Muscle layer of duodenum (tissue), 2 donors: ENCODE measurements around the gene TBCK.

Source experiments
- H3K27ac ChIP-seq: one replicate; pipeline ENCODE4 v1.7.0; 2013; ENCODE audit warnings: mild to moderate bottlenecking, low read length
- H3K27me3 ChIP-seq: one replicate; pipeline ENCODE4 v1.7.0; 2013; ENCODE audit warnings: low read depth, mild to moderate bottlenecking, control low read depth, low read length
- H3K36me3 ChIP-seq, 2 donors: one replicate each; pipeline ENCODE4 v1.7.0; 2013; ENCODE audit warnings: low read length in 2 of 2, control low read depth in 1 of 2, mild to moderate bottlenecking in 1 of 2; ENCODE audit not compliant: insufficient read depth in 2 of 2, control insufficient read depth in 1 of 2
- H3K4me1 ChIP-seq, 2 donors: one replicate each; pipeline ENCODE4 v1.7.0; 2013; ENCODE audit warnings: low read length in 2 of 2, mild to moderate bottlenecking in 2 of 2, control low read depth in 1 of 2, moderate library complexity in 1 of 2; ENCODE audit not compliant: insufficient read depth in 2 of 2, control insufficient read depth in 1 of 2
- H3K4me3 ChIP-seq, 2 donors: one replicate each; pipeline ENCODE4 v1.7.0; 2013; ENCODE audit warnings: low read length in 2 of 2, low read depth in 1 of 2, mild to moderate bottlenecking in 1 of 2
- H3K9me3 ChIP-seq, 2 donors: one replicate each; pipeline ENCODE4 v1.7.0; 2013; ENCODE audit warnings: low read length in 2 of 2, control low read depth in 1 of 2, mild to moderate bottlenecking in 1 of 2; ENCODE audit not compliant: control insufficient read depth in 1 of 2
- donor health status: healthy.

The TBCK gene

DNA sequence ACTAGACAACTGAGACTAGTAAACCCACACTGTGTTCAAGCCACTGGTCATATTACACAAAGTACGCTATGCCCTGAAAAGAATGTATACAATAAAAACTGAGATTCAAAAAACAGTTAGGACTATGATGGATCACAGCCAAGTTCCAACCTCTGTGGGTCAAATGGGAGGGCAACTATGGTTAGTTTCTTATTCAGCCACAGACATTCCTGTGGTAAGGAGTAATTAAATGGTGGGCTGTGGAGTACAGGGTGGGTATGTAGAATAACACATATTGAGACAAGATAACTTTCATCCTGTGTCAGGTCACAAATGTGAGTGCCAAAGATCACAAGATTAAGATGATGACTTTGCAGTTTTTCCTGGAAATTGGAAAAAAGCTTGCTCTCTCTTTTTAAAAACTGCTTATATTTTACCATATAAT is 253.5 kb downstream of the TBCK start:
- Histone ChIP-seq H3K4me3 (no peak overlapping the region), H3K27me3 (no peaks in the 10 kb centered on the region), H3K36me3 (no peaks in the 10 kb centered on the region), H3K9me3 (no peaks in the 10 kb centered on the region), H3K27ac (no peak overlapping the region), H3K4me1 (no peaks in the 10 kb centered on the region)

DNA sequence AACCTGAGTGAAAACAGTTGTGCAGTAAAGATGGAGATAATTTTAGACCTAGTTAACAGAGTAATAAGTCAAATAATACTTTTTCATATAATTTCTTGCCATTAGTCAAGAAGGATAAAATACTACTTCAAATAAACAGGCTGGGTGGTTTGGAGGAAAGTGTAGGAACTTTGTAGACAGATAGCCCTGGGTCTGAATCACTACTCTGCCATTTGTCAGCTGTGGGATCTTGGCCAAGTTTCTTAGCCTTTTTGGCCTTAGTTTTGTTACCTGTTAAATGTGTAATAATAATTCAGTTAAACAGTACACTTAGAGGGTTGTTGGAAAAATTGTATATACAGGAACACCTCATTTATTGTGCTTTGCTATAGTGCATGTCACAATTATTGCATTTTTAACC is 257.1 kb downstream of the TBCK start:
- no peak overlapping the region for H3K27ac ChIP-seq
- H3K4me1 ChIP-seq: no peaks in the 10 kb centered on the region
- H3K36me3 ChIP-seq: no peaks in the 10 kb centered on the region
- H3K27me3 ChIP-seq: no peaks in the 10 kb centered on the region
- H3K4me3 ChIP-seq: no peak overlapping the region
- H3K9me3 ChIP-seq: no peaks in the 10 kb centered on the region

DNA sequence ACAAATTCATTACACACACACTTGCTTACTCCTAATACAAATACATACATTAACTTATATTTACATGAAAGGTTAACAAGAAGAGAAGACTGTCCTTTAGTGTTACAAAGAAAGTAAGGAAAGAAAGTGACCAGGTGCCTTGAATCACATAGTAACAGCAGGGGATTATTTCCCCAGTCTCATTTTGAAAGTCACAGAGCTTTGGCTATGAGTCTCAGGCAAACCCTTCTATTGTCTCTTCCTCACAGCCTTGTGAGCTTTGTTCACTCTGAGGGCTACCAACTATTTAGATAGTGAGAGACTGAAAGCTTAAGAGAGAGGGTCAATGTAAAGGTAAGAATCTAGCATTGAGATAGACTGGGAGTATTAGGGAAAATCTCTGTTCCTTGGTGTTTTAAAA is 259.1 kb downstream of the TBCK start:
- Histone ChIP-seq H3K27ac (no peak overlapping the region), H3K4me3 (no peak overlapping the region), H3K27me3 (no peaks in the 10 kb centered on the region), H3K4me1 (no peaks in the 10 kb centered on the region), H3K36me3 (no peaks in the 10 kb centered on the region), H3K9me3 (no peaks in the 10 kb centered on the region)

DNA sequence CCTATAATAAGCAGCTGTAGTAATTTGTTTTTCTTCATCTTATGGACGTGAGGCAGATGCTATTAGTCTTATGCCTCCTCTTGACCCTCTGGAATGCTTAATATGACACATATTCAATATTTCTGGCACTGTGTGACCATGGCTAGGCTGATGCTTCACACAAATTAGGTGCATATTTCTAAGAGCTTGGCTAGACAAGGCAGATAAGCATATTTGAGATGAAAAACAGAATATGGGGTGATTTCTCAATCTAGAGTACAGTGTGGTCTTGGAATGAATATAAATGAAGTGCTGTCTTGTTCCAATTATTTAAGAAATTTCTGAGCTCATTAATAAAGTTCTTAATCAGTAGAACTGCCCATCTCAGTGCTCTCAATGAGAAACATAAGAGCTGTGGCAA is 264.5 kb downstream of the TBCK start:
- Histone ChIP-seq H3K36me3 (no peaks in the 10 kb centered on the region), H3K4me1 (peaks cover 5 to 15% of the 10 kb centered on the region in 2 donors), H3K27ac (no peak overlapping the region), H3K4me3 (no peak overlapping the region), H3K9me3 (no peaks in the 10 kb centered on the region), H3K27me3 (no peaks in the 10 kb centered on the region)

DNA sequence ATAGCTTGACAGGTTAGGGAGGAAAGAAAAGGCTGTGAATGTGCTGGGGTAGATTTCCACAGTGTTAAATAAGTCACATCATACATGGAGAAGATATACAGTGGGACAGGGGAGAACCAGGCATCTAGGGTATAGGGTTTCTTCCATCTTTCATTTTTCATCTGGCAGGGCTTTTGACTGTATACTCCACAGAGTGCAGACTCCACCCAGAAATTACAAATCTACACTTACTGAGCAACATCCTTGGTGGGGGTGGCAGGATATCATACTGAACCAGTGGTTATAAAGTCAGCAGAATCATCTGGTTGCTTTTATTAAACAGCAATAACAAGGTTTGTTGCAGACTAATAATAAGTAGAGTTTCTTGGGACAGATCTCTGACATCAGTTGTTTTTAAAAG is 266.5 kb downstream of the TBCK start:
- Histone ChIP-seq H3K27me3 (no peaks in the 10 kb centered on the region), H3K4me3 (no peak overlapping the region), H3K27ac (no peak overlapping the region), H3K4me1 (peaks cover 5 to 15% of the 10 kb centered on the region in 2 donors), H3K9me3 (no peaks in the 10 kb centered on the region), H3K36me3 (peaks cover 5 to 6% of the 10 kb centered on the region in 2 donors)

DNA sequence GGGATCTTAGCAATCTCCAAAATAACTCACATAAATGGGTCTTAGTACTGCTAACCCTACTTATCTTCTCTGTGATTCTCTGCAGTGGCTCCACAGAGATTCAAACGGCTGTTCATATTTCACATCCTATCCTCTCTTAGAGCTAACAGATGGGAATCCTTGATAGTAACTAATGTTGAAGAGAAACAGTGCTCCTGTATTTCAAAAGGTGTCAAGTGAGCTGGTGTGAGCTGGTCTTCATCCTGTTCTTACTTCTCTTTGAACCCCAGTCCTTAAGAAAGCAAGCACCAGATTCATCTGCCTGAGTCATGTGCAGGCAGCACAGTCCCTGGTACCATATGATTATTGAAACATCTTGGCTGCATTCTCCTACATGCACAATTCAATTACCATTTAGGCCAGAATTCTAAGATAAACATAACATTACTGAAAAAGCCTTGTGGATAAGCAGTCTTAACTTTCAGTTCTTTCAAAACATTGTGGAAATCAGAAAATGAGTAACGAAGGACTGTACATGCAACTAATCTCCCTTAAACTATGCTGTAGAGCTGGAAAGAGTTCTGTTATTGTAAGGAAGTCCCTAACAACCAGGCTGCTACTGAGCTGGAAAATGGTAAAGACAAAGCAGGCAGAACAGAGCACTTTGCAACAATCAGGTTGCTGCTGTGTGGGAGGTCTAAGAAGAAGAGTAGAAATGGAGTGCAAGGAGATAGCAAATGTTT is 267.6 kb downstream of the TBCK start:
- Histone ChIP-seq H3K4me3 (no peak overlapping the region), H3K4me1 (peaks cover 5 to 15% of the 10 kb centered on the region in 2 donors), H3K27me3 (no peaks in the 10 kb centered on the region), H3K9me3 (no peaks in the 10 kb centered on the region), H3K27ac (no peak overlapping the region), H3K36me3 (peaks cover 5 to 6% of the 10 kb centered on the region in 2 donors)

DNA sequence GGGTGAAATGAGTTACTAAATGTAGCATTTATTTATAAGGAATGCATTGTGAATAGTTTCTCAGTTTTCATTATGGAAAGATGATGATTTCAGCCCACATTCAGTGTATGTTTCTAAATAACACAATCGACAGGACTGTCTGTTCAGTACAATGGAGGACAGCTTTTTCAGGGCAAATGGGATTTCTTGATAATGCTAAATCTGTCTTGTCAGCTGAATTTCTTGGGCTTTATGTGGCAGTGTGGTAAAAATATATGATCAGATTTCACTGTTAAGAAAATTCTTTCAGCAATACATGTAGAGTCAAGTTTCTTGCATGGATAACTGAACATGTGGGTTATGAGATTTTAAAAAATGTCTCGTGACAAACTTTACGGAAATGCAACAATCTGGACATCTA is 269.9 kb downstream of the TBCK start:
- Histone ChIP-seq H3K27ac (no peak overlapping the region), H3K36me3 (peaks cover 5 to 6% of the 10 kb centered on the region in 2 donors), H3K9me3 (no peaks in the 10 kb centered on the region), H3K27me3 (no peaks in the 10 kb centered on the region), H3K4me3 (no peak overlapping the region), H3K4me1 (peaks cover 5 to 15% of the 10 kb centered on the region in 2 donors)

DNA sequence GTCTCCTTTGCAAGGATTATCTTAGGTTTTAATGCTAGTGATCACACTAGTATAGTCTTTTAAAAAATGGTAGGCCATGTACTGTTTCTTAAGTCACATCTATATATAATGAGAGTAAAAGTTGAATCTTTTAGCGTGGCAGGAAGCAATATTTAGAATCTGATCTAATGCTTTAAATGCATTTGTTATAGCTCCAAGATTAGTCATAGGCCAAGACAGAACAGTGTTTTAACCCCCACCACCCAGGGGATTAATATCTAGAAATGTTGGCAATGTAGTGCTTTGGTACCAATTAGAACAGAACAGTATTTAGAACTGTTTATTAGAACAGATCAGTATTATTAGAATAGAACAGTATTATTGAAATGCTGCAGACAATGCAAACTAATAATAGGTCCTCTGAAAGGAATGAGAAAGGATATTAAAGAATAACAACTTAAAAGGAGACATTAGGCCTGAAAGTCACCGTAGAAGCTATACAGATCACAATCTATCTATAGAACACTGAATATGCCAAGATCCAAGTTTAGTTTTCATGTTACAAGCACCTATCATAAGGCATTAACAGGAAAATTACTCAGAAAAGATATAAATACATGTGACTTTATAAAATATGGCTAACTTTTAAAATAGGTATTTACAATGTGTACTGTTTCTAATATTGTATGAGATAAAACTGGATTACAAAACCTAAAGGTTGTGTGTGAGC is 274.6 kb downstream of the TBCK start:
- Histone ChIP-seq H3K9me3 (no peaks in the 10 kb centered on the region), H3K27ac (no peak overlapping the region), H3K4me1 (no peaks in the 10 kb centered on the region), H3K36me3 (peaks cover 5 to 6% of the 10 kb centered on the region in 2 donors), H3K27me3 (no peaks in the 10 kb centered on the region), H3K4me3 (no peak overlapping the region)

DNA sequence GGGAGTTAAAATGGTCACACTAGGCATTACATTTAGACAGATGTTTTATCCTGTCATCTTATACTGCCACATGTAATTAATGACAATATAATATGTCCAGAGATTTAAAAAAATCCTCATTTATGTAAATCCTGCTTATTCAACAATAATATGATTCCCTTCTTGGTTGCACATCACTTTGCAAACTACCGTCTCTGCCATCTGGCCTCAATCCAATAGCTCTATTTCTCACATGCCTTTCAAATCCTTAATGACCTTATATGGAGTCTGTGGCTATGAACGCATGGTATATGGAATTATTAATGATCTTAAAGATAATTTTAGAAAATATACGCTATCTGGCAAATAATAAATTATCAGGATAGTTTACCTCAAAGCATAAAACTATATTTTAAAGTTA is 276.2 kb downstream of the TBCK start:
- H3K36me3 ChIP-seq: no peaks in the 10 kb centered on the region
- no peaks in the 10 kb centered on the region for H3K9me3 ChIP-seq
- H3K27me3 ChIP-seq: no peaks in the 10 kb centered on the region
- no peak overlapping the region for H3K4me3 ChIP-seq
- H3K27ac ChIP-seq: no peak overlapping the region
- H3K4me1 ChIP-seq: no peaks in the 10 kb centered on the region

DNA sequence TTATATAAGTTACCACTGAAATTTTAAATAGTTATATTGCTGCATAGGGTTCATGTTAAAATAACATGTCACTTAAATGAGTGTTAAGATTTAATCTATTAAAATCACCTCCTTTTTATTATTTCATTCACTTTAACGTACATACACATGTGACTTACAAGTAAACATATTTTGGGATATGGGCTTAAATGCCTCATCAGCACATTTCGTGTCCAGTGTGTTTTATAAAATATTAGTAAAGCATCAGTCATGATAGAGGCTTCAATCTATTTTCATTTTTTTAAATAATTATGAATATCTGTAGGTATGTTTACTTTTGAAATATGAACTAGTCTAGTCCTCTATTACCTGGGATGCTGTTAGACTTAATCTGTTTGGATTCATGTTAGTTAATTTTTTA is 277.1 kb downstream of the TBCK start:
- no peaks in the 10 kb centered on the region for H3K4me1 ChIP-seq
- H3K27me3 ChIP-seq: no peaks in the 10 kb centered on the region
- H3K9me3 ChIP-seq: no peaks in the 10 kb centered on the region
- no peak overlapping the region for H3K4me3 ChIP-seq
- no peaks in the 10 kb centered on the region for H3K36me3 ChIP-seq
- H3K27ac ChIP-seq: no peak overlapping the region

DNA sequence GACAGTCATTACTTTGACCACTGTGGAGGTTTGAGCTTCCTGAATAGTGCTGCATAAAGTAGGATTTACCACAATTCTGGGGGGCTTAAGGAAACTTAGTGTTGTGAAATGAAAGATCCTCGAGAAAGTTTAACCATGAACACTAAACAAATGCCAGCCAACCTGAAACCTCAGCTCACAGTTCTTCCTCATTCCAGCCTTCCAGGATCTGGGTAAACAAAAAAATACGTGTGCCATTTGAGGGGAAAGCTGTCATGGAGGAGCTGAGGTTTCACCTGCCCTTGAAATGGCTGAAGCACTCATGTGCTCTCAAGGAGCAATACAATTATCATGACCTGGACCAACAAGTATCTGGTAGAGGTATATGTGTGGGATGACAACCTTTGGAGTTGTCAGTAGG is 278.0 kb downstream of the TBCK start:
- Histone ChIP-seq H3K4me3 (no peak overlapping the region), H3K27me3 (no peaks in the 10 kb centered on the region), H3K36me3 (no peaks in the 10 kb centered on the region), H3K4me1 (no peaks in the 10 kb centered on the region), H3K27ac (no peak overlapping the region), H3K9me3 (no peaks in the 10 kb centered on the region)

DNA sequence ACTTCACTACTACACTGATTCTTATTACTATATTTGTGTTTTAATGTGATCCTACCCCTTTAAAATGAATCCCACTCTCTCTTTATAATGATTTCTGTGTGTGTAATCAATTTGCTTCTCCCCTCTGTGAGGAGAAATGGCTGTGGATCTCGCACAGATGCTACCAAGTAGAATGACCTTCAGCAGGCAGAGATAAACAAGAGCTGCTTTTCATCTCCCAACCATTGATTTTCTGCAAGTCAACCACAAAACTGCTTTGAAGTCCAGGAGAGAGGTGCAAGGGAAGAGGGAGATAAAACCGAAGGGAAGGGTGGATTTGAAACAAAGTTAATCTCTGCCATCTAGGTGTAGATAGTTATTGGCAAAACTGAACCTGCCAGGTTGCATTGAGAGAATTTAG is 279.2 kb downstream of the TBCK start:
- H3K27me3 ChIP-seq: no peaks in the 10 kb centered on the region
- H3K4me1 ChIP-seq: no peaks in the 10 kb centered on the region
- no peak overlapping the region for H3K4me3 ChIP-seq
- H3K9me3 ChIP-seq: no peaks in the 10 kb centered on the region
- H3K36me3 ChIP-seq: no peaks in the 10 kb centered on the region
- no peak overlapping the region for H3K27ac ChIP-seq
